ENCODE data around the gene ADGRB2.

ADGRB2 gene

DNA sequence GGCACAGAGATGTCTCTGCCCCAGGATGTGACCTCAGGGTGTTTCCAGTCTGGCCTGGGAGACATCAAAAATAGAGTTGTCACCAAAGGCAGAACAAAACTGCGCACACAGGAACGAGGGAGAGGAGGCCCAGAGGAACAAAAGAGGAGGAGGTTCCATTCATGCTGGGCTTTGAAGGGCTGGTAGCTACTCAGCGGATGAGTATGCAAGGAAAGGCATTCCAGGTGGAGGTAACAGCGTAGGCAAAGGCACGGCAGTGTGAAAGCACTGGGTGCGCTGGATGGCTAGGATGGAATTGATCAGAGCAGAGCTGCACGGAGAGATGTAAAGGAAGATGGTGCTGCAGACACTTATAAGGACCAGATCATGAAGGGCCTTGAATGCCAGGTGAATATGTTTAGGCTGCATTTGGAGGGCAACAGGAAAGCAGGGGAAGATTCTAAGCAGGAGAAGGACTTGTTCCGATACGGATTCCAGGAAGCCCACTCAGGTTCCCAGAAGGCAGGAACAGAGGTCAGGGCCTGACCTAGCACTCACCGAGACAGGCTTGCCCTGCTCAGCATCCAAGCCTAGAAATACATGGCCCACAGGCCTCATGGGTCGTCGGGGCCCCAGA lies 66.7 kb downstream of the ADGRB2 start:
- no peak for DNase-seq

GRCh38 chr1:31696242-31696641 lies 67.9 kb downstream of the ADGRB2 start:
- no peak for DNase-seq

DNA sequence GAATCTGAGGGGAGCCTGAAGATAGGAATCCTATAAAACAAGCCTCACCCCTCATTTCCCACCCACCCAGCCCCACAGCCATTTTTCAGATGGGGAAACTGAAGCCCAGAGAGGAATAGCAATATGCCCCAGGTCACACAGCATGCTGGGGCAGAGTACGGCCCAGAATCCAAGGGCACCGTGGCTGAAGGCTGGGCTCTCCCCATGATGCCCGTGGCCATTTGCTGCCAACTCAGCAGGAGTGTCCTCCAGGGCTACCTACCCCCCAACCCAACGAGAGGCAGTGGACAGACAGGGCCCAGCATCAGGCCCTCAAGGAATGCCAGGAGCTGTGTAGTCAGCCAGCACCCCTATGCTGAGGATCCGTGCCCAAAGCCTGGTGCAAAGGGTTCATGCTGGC lies 68.8 kb downstream of the ADGRB2 start:
- DNase-seq, result no peak

- DNase-seq, result no peak
These were observed 69.2 kb downstream of the ADGRB2 start for GRCh38 chr1:31694964-31695313.

DNA sequence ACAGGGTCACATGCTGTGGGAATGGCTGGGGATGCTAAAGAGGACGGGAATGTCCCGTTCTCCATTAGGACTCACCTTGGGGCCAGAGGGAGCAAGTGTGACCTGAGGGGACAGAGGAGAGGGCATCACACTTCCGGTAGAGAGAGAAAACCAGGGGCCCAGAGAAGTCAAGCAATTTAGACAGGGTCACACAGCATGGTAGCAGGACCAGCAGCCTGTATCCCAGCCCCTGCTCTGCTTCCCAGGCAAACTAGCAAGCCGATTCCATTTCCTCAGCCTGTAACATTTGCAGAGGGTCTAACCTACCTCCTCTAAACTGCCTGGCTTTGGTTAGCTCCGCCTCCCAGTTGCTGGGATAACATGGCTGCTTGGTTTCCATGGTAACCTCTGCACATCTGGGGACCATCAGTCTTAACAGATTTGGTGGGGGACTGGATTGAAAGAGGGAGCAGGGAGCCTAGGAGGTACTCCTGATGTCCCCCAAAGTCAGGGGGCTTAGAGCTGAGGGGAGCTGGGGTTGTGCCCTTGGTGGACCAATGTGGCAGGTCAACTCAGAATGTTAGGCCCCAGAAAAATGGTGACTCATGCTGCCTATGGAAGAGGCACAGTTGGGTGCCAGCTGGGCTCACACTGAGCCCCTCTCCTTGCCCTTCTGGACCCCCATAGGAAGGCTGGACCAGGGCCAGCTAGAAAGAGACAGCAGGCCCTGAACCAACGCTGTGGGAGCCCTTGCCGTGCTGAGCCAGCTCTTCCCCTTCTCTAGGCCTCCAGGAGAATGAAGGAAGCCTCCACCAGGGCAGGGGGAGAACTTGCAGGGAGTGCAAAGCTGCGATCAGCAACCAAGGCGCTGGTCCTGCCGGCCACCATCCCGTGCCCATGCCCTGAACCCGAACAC lies 69.8 kb downstream of the ADGRB2 start:
- no peak for DNase-seq

DNA sequence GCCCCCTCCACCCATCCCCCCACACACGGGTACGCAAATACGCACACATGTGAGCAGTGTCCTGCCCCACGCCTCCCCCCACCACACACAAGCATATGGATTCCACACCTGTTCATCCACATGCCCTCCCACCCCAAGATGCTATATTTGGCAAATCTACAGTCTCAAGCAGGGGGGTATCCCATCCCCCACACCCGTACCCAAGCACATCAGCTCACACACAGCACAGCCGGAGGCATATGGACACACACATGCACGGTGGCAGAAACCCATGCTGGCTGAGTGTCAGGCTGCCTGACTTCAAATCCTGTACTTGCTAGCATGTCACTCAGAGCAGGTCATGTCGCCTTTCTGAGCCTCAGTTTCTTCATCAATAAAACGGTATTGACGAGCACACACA lies 70.9 kb downstream of the ADGRB2 start:
- no peak for DNase-seq

GRCh38 chr1:31691951-31692350 lies 72.2 kb downstream of the ADGRB2 start:
- DNase-seq, result no peak

DNA sequence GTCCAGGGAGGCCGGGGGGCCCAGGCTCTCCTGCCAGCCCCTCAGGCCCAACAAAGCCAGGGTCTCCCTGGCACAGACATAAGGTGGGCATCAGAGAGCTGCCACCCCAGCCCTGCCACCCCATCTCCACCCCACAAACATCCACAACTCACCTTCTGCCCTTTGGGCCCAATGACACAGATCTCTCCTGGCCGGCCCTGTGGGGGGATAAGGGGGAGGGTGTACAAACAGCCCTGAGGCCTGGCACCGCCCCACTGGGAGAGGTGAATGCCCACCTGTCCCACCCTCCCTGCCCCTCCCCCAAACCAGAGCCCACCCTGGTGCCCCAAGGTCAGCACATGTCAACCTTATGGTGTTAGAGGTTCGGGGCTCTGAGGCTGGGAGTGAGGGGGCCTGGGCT lies 72.7 kb downstream of the ADGRB2 start:
- no peak for DNase-seq

GRCh38 chr1:31690921-31691320 lies 73.2 kb downstream of the ADGRB2 start:
- DNase-seq, result no peak

- no peak for DNase-seq
These were observed 74.3 kb downstream of the ADGRB2 start for GRCh38 chr1:31689854-31690253.

- DNase-seq, result no peak
These were observed 74.8 kb downstream of the ADGRB2 start for GRCh38 chr1:31689379-31689778.

DNA sequence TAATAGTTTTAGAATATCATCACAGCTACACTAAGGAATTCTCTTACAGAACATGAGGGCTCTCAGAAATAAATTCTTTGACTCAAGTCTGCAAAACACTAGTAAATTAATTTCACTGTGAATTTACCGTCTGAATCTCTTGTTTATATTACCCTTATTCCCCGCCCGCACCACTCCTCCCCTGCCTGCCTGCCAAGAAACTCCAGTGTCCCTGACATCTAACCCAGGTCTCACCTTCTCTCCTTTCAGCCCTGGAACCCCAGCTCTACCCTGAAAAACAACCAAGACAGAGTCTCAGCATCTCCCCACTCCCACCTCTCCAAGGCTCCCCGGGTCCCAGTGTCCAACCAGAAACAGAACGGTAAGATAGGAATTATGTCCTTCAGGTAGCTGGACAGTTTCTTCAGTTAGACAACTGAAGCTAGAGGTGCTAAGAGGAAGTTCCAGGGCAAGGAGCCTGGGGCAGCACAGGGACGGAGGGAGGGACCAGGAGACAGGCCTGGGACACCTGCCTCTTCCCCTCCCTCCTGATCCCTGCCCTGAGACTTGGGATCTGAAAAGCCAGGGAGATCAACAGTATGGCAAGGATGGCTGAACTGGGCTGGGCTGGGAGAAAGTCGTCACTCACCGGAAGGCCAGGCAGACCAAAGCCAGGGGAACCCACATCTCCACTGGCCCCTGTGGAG lies 75.8 kb downstream of the ADGRB2 start:
- no peak for DNase-seq

DNA sequence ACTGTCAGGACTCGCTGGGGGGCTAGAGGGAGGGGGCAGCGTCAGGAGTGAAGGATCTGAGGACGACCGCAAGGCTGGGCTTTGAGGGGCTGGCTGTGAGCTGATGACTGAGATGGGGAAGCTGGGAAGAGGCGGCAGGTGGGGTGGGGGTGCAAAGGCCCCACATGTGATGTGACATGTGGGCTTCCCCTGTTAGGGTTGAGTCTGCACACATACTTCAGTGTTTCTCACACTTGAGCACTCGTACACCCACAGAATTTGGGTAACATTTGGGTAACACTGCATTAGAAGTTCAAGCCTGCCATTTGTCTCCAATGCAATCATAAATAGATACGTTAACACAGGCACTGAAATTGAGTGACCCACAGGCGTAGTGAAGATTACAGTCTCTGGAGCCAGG lies 76.5 kb downstream of the ADGRB2 start:
- no peak for DNase-seq

DNA sequence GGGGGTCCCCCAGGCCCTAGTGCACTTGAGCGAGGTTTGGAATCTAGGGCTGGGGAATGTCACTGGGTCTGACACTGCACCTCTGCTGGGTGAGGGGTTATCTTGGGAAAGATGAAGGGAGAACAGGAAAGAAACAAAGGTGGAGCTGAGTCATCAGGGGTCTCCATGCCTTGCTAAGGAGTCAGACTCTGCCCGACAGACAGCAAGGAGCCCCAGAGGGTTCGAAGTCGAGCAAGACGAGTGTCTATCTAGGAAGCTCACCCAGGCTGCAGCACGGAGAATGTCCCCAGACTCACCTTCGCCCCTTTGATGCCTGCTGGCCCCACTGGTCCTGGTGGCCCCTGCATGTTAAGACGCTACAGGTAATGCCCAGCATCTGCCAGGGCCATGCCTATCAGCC lies 78.3 kb downstream of the ADGRB2 start:
- DNase-seq, result no peak

DNA sequence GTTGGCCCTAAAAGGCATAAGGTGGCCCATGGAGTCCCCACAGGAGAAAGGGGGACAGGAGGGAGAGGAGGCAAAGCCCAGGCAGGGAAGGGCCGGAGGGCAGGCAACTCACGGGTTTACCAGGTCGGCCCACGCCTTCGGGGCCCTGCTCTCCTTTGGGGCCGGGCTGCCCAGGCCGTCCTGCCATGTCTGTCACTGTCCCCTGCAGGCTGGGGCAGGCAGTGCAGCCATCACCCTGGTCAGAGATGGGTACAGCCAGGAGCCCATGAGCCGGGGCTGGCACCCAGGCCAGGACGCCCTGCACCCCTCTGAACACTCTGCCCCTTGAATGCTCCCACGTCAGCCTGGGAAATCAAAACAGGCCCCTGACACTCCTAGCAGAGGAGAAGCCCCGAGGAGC lies 80.1 kb downstream of the ADGRB2 start:
- DNase-seq, result no peak

DNA sequence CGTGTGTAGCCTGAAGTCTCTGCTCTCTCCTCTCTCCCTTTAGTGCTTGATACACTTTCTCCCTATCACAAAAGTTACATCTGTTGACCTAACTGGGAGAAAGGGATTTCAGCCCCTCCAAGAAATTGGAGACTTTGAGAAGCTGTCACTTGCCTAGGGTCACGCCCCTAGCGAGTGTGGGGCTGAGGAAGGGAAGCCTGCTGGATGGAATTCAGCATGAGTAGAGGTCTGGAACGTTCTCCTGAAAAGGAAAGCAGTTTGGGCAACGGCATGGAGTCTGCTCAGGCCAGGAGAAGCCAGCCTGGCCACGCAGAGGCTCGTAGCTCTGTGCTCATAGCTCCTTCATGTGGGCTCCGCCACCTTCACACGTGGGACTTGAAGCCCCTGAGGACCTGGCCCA lies 82.7 kb downstream of the ADGRB2 start:
- DNase-seq, result no peak

GRCh38 chr1:31679676-31680230 lies 84.4 kb downstream of the ADGRB2 start:
- DNase-seq, result no peak

GRCh38 chr1:31679091-31679490 lies 85.0 kb downstream of the ADGRB2 start:
- DNase-seq, result no peak

DNA sequence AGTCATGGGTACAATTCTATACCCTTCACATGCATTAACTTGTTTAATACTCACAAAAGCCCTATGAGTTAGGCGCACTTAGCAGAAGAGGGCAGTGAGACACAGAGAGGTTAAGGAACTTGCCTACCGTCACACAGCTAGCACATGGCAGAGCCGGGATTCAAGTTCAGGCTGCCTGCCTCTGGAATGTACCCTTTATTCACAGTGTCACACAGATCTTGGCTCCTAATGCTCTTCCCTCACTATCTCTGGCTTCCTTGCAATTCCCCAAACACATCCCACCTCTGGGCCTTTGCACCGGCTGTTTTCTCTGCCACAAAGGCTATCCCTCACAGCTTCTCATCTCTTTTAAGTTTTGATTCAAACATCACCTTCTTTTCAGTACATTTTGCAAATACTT lies 85.5 kb downstream of the ADGRB2 start:
- no peak for DNase-seq

DNA sequence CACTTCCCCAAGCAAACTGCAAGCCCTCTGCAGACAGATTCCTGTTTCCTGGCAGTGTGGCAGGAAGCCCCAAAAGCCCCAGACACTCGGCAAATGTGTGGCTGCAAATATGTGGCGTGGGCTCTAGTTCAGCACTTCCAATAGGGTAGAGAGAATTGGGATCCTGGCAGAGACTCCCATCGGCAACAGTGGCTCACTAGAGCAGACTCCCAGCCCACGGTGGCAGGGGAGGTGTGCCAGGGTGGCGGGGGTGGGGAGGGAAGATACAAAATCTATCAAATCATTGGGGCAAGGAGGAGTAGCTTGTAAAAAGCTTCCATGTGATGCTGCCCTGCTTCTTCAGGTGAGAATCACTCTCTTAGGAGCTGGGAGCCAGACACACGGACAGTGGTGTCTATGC lies 86.2 kb downstream of the ADGRB2 start:
- no peak for DNase-seq

DNA sequence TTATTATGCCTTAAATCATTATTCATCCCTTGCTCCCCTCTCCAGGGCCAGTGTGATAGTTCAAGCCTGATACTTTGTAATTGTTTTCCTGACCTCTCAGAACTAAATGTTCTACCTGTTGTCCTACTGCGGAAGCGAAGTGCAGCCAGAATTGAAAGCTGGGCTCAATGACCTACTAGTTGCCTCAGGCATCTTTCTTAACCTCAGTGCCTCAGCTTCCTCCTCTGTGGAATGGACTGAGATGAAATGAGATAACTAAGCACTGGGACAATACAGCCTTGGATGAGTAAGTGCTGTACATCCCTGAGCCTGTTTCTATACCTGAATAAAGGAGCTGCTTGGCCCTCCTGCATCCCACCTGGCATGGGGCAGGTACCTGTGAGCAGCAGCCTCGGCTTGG lies 86.7 kb downstream of the ADGRB2 start:
- DNase-seq, result no peak

All from right forelimb (tissue), 1 donor.